ENCODE data around the gene POLL. TPM values are rescaled to one million over a fixed set of nuclear protein-coding genes. Genes with fewer than 3 reads are reported as not detected.

POLL gene
- total RNA-seq, 1 experiment from 2014 or later: 51.3 TPM

GRCh38 chr10:101612872-101613271 is 24.8 kb upstream of the POLL start:
- no peak for DNase-seq (ENCODE audit: low read depth, low spot score)
- H3K27ac ChIP-seq (ENCODE audit: low read depth, low read length): no peak overlapping the region
- no peaks in the 10 kb centered on the region for H4K20me1 ChIP-seq (ENCODE audit: insufficient read depth)
- H3K79me2 ChIP-seq (ENCODE audit: insufficient read depth, low read length): no peaks in the 10 kb centered on the region
- no peak overlapping the region for H3K4me2 ChIP-seq (ENCODE audit: low read length)
- H3K9ac ChIP-seq (ENCODE audit: low read length): no peak overlapping the region
- no peak overlapping the region for H3K4me3 ChIP-seq (replicated peaks in 1 of 2; ENCODE audit: low read depth in 1 of 2, low read length in 2 of 2)
- no peak overlapping the region for H2AFZ ChIP-seq (ENCODE audit: low read depth, low read length, poor library complexity, severe bottlenecking)
- H3K36me3 ChIP-seq (ENCODE audit: control insufficient read depth in 1 of 2, insufficient read depth in 2 of 2, low read length in 2 of 2): peaks cover 8 to 12% of the 10 kb centered on the region in 2 experiments; a peak in 2 of 4 replicates
- ChIA-PET CTCF (interaction anchor here (3.6 kb wide), 1 partner anchor 9 kb away, joined by 17 read pairs; no protein-coding TSS in a partner anchor), RAD21 (ENCODE audit: low non-redundant PET in 1 of 2, low total read pairs in 2 of 2, uncharacterized antibody in 2 of 2, unreplicated experiment in 2 of 2) (no interaction called here), POLR2A (no interaction called here)
- no peak for TF ChIP-seq ATF3 (IDR thresholded peaks at IDR 0.05)
- TF ChIP-seq POLR2AphosphoS5 (IDR thresholded peaks at IDR 0.05; ENCODE audit: low read depth, low read length): no peak
- TF ChIP-seq JUND (IDR thresholded peaks at IDR 0.05): no peak
- TF ChIP-seq SP1 (IDR thresholded peaks at IDR 0.05; ENCODE audit: low read depth): no peak
- no peak for TF ChIP-seq EGR1 (IDR thresholded peaks at IDR 0.05; ENCODE audit: low read depth)
- no peak for TF ChIP-seq EZH2 (IDR thresholded peaks at IDR 0.05)
- TF ChIP-seq CEBPB (IDR thresholded peaks at IDR 0.05; ENCODE audit: low read depth): no peak
- no peak for TF ChIP-seq ELF1 (IDR thresholded peaks at IDR 0.05; ENCODE audit: borderline replicate concordance, low read depth)
- TF ChIP-seq SIN3A (IDR thresholded peaks at IDR 0.05; ENCODE audit: low read depth): no peak
- no peak for TF ChIP-seq CTCF (IDR thresholded peaks at IDR 0.05 in 2 of 3, conservative IDR thresholded peaks at IDR 0.05 in 1 of 3; ENCODE audit: borderline replicate concordance in 1 of 3, insufficient read depth in 1 of 3, low read depth in 2 of 3, low read length in 2 of 3)
- no peak for TF ChIP-seq EZH2phosphoT487 (IDR thresholded peaks at IDR 0.05; ENCODE audit: borderline replicate concordance)
- no peak for TF ChIP-seq REST (IDR thresholded peaks at IDR 0.05; ENCODE audit: low read depth)
- TF ChIP-seq FOSL1 (IDR thresholded peaks at IDR 0.05; ENCODE audit: low read depth): no peak
- no peak for TF ChIP-seq YY1 (IDR thresholded peaks at IDR 0.05; ENCODE audit: extremely low read depth, insufficient replicate concordance, low read depth, low read length)
- TF ChIP-seq ZFX (IDR thresholded peaks at IDR 0.05): no peak
- no peak for TF ChIP-seq RAD21 (IDR thresholded peaks at IDR 0.05; ENCODE audit: low read depth)
- TF ChIP-seq POLR2A (IDR thresholded peaks at IDR 0.05; ENCODE audit: borderline replicate concordance, extremely low read depth, insufficient read depth, insufficient read length): no peak
- TF ChIP-seq ZBTB33 (IDR thresholded peaks at IDR 0.05; ENCODE audit: extremely low read depth, insufficient replicate concordance, low read length): no peak
- TF ChIP-seq MAX (IDR thresholded peaks at IDR 0.05): no peak
- no peak for TF ChIP-seq CBX3 (IDR thresholded peaks at IDR 0.05; ENCODE audit: low read depth)
- H3K9me3 ChIP-seq (ENCODE audit: control insufficient read depth in 1 of 2, insufficient read depth in 1 of 2, low read depth in 1 of 2, low read length in 2 of 2): no peaks in the 10 kb centered on the region
- ATAC-seq: no peak
- no peaks in the 10 kb centered on the region for H3K27me3 ChIP-seq (ENCODE audit: insufficient read depth, low read length)
- H3K4me1 ChIP-seq (ENCODE audit: control insufficient read depth in 1 of 2, insufficient read depth in 2 of 2, low read length in 2 of 2): peaks cover 0 to 6% of the 10 kb centered on the region in 2 experiments; a peak in 1 of 4 replicates
- BruUV-seq (replicated peaks): no TSS peak
- intact Hi-C loops (cut with micrococcal nuclease): no loop called here
- H3K9me2 ChIP-seq (ENCODE audit: insufficient read depth): no peaks in the 10 kb centered on the region
